ENCODE results near the gene ITSN1. TPM values are rescaled to one million over a fixed set of nuclear protein-coding genes. Genes with fewer than 3 reads are reported as not detected.

The ITSN1 gene
- total and polyA plus RNA-seq, 2 donors = 7.2 to 7.4 TPM

GRCh38 chr21:33937146-33937545 is 294.8 kb downstream of the ITSN1 start:
- Histone ChIP-seq H3K4me1 (ENCODE audit: control insufficient read depth in 2 of 2, insufficient read depth in 2 of 2, low read length in 2 of 2) (peaks cover 42 to 53% of the 10 kb centered on the region in 2 donors), H3K4me3 (ENCODE audit: low read length in 2 of 2) (no peak overlapping the region), H3K27ac (ENCODE audit: low read depth in 1 of 2, low read length in 1 of 2) (peak overlapping the region; percentile 89 to 92), H3K27me3 (ENCODE audit: control insufficient read depth in 2 of 2, insufficient read depth in 1 of 2, low read length in 1 of 2) (no peaks in the 10 kb centered on the region), H3K9me3 (ENCODE audit: control insufficient read depth in 2 of 2, insufficient read depth in 1 of 2, low read length in 1 of 2) (no peaks in the 10 kb centered on the region), H3K36me3 (ENCODE audit: control insufficient read depth in 2 of 2, insufficient read depth in 2 of 2, low read length in 1 of 2) (peaks cover 2 to 7% of the 10 kb centered on the region in 2 donors)
- 81% methylated on average over 4 of the region's 4 CpGs for WGBS
- DNase-seq (ENCODE audit: low read depth in 6 of 9, low spot score in 9 of 9) = peak in 1 of 9 donors; percentile 29

GRCh38 chr21:33937931-33938339 is 295.6 kb downstream of the ITSN1 start:
- Histone ChIP-seq H3K27me3 (ENCODE audit: control insufficient read depth in 2 of 2, insufficient read depth in 1 of 2, low read length in 1 of 2) (no peaks in the 10 kb centered on the region), H3K4me1 (ENCODE audit: control insufficient read depth in 2 of 2, insufficient read depth in 2 of 2, low read length in 2 of 2) (peaks cover 36 to 45% of the 10 kb centered on the region in 2 donors), H3K4me3 (ENCODE audit: low read length in 2 of 2) (no peak overlapping the region), H3K36me3 (ENCODE audit: control insufficient read depth in 2 of 2, insufficient read depth in 2 of 2, low read length in 1 of 2) (peaks cover 2 to 8% of the 10 kb centered on the region in 2 donors), H3K9me3 (ENCODE audit: control insufficient read depth in 2 of 2, insufficient read depth in 1 of 2, low read length in 1 of 2) (no peaks in the 10 kb centered on the region), H3K27ac (ENCODE audit: low read depth in 1 of 2, low read length in 1 of 2) (peak overlapping the region; percentile 46 to 89)
- DNase-seq (ENCODE audit: low read depth in 6 of 9, low spot score in 9 of 9) = peak in 1 of 9 donors; percentile 24
- 73% methylated on average over 14 of the region's 14 CpGs for WGBS

GRCh38 chr21:33938381-33938780 is 296.1 kb downstream of the ITSN1 start:
- Histone ChIP-seq H3K4me1 (ENCODE audit: control insufficient read depth in 2 of 2, insufficient read depth in 2 of 2, low read length in 2 of 2) (peaks cover 32 to 41% of the 10 kb centered on the region in 2 donors), H3K36me3 (ENCODE audit: control insufficient read depth in 2 of 2, insufficient read depth in 2 of 2, low read length in 1 of 2) (peaks cover 2 to 13% of the 10 kb centered on the region in 2 donors), H3K9me3 (ENCODE audit: control insufficient read depth in 2 of 2, insufficient read depth in 1 of 2, low read length in 1 of 2) (no peaks in the 10 kb centered on the region), H3K27ac (ENCODE audit: low read depth in 1 of 2, low read length in 1 of 2) (no peak overlapping the region), H3K4me3 (ENCODE audit: low read length in 2 of 2) (no peak overlapping the region), H3K27me3 (ENCODE audit: control insufficient read depth in 2 of 2, insufficient read depth in 1 of 2, low read length in 1 of 2) (no peaks in the 10 kb centered on the region)
- WGBS = 95% methylated on average over 3 of the region's 3 CpGs
- DNase-seq (ENCODE audit: low read depth in 6 of 9, low spot score in 9 of 9) = no peak

GRCh38 chr21:33939226-33939625 is 296.9 kb downstream of the ITSN1 start:
- no peak for DNase-seq (ENCODE audit: low read depth in 6 of 9, low spot score in 9 of 9)
- Histone ChIP-seq H3K4me1 (ENCODE audit: control insufficient read depth in 2 of 2, insufficient read depth in 2 of 2, low read length in 2 of 2) (peaks cover 27 to 36% of the 10 kb centered on the region in 2 donors), H3K4me3 (ENCODE audit: low read length in 2 of 2) (no peak overlapping the region), H3K27ac (ENCODE audit: low read depth in 1 of 2, low read length in 1 of 2) (no peak overlapping the region), H3K9me3 (ENCODE audit: control insufficient read depth in 2 of 2, insufficient read depth in 1 of 2, low read length in 1 of 2) (no peaks in the 10 kb centered on the region), H3K27me3 (ENCODE audit: control insufficient read depth in 2 of 2, insufficient read depth in 1 of 2, low read length in 1 of 2) (no peaks in the 10 kb centered on the region), H3K36me3 (ENCODE audit: control insufficient read depth in 2 of 2, insufficient read depth in 2 of 2, low read length in 1 of 2) (peaks cover 9 to 19% of the 10 kb centered on the region in 2 donors)
- 98% methylated on average over 3 of the region's 3 CpGs for WGBS

GRCh38 chr21:33940164-33940880 is 298.0 kb downstream of the ITSN1 start:
- no peak overlapping the region for H3K27ac ChIP-seq (ENCODE audit: low read depth in 1 of 2, low read length in 1 of 2)
- DNase-seq (ENCODE audit: low read depth in 6 of 9, low spot score in 9 of 9) = no peak

GRCh38 chr21:33940881-33941245 is 298.6 kb downstream of the ITSN1 start:
- Histone ChIP-seq H3K9me3 (ENCODE audit: control insufficient read depth in 2 of 2, insufficient read depth in 1 of 2, low read length in 1 of 2) (no peaks in the 10 kb centered on the region), H3K27ac (ENCODE audit: low read depth in 1 of 2, low read length in 1 of 2) (no peak overlapping the region), H3K36me3 (ENCODE audit: control insufficient read depth in 2 of 2, insufficient read depth in 2 of 2, low read length in 1 of 2) (peaks cover 9 to 23% of the 10 kb centered on the region in 2 donors), H3K4me3 (ENCODE audit: low read length in 2 of 2) (no peak overlapping the region), H3K4me1 (ENCODE audit: control insufficient read depth in 2 of 2, insufficient read depth in 2 of 2, low read length in 2 of 2) (peaks cover 17 to 24% of the 10 kb centered on the region in 2 donors), H3K27me3 (ENCODE audit: control insufficient read depth in 2 of 2, insufficient read depth in 1 of 2, low read length in 1 of 2) (no peaks in the 10 kb centered on the region)
- no peak for DNase-seq (ENCODE audit: low read depth in 6 of 9, low spot score in 9 of 9)
- 99% methylated on average over 5 of the region's 5 CpGs for WGBS

More at GRCh38 chr21:33940164-33940880, 298.0 kb downstream of the ITSN1 start:
- Histone ChIP-seq H3K9me3 (ENCODE audit: control insufficient read depth in 2 of 2, insufficient read depth in 1 of 2, low read length in 1 of 2) (no peaks in the 10 kb centered on the region), H3K4me3 (ENCODE audit: low read length in 2 of 2) (no peak overlapping the region), H3K36me3 (ENCODE audit: control insufficient read depth in 2 of 2, insufficient read depth in 2 of 2, low read length in 1 of 2) (peaks cover 9 to 23% of the 10 kb centered on the region in 2 donors), H3K27me3 (ENCODE audit: control insufficient read depth in 2 of 2, insufficient read depth in 1 of 2, low read length in 1 of 2) (no peaks in the 10 kb centered on the region), H3K4me1 (ENCODE audit: control insufficient read depth in 2 of 2, insufficient read depth in 2 of 2, low read length in 2 of 2) (peaks cover 22 to 29% of the 10 kb centered on the region in 2 donors)
- 82% methylated on average over 15 of the region's 15 CpGs for WGBS

- H3K36me3 ChIP-seq (ENCODE audit: control insufficient read depth in 2 of 2, insufficient read depth in 2 of 2, low read length in 1 of 2) = peaks cover 9 to 23% of the 10 kb centered on the region in 2 donors
- no peak for DNase-seq (ENCODE audit: low read depth in 6 of 9, low spot score in 9 of 9)
- peaks cover 13 to 17% of the 10 kb centered on the region in 2 donors for H3K4me1 ChIP-seq (ENCODE audit: control insufficient read depth in 2 of 2, insufficient read depth in 2 of 2, low read length in 2 of 2)
- H3K9me3 ChIP-seq (ENCODE audit: control insufficient read depth in 2 of 2, insufficient read depth in 1 of 2, low read length in 1 of 2) = no peaks in the 10 kb centered on the region
- no peak overlapping the region for H3K27ac ChIP-seq (ENCODE audit: low read depth in 1 of 2, low read length in 1 of 2)
- no peaks in the 10 kb centered on the region for H3K27me3 ChIP-seq (ENCODE audit: control insufficient read depth in 2 of 2, insufficient read depth in 1 of 2, low read length in 1 of 2)
- H3K4me3 ChIP-seq (ENCODE audit: low read length in 2 of 2) = no peak overlapping the region
These were observed 300.1 kb downstream of the ITSN1 start for GRCh38 chr21:33942426-33942825.

GRCh38 chr21:33943293-33943692 is 301.0 kb downstream of the ITSN1 start:
- Histone ChIP-seq H3K27ac (ENCODE audit: low read depth in 1 of 2, low read length in 1 of 2) (no peak overlapping the region), H3K36me3 (ENCODE audit: control insufficient read depth in 2 of 2, insufficient read depth in 2 of 2, low read length in 1 of 2) (peaks cover 9 to 23% of the 10 kb centered on the region in 2 donors), H3K27me3 (ENCODE audit: control insufficient read depth in 2 of 2, insufficient read depth in 1 of 2, low read length in 1 of 2) (no peaks in the 10 kb centered on the region), H3K9me3 (ENCODE audit: control insufficient read depth in 2 of 2, insufficient read depth in 1 of 2, low read length in 1 of 2) (no peaks in the 10 kb centered on the region), H3K4me3 (ENCODE audit: low read length in 2 of 2) (no peak overlapping the region), H3K4me1 (ENCODE audit: control insufficient read depth in 2 of 2, insufficient read depth in 2 of 2, low read length in 2 of 2) (peaks cover 16 to 18% of the 10 kb centered on the region in 2 donors)
- 97% methylated on average over 2 of the region's 2 CpGs for WGBS
- DNase-seq (ENCODE audit: low read depth in 6 of 9, low spot score in 9 of 9) = no peak

- H3K9me3 ChIP-seq (ENCODE audit: control insufficient read depth in 2 of 2, insufficient read depth in 1 of 2, low read length in 1 of 2) = no peaks in the 10 kb centered on the region
- H3K27ac ChIP-seq (ENCODE audit: low read depth in 1 of 2, low read length in 1 of 2) = no peak overlapping the region
- H3K4me1 ChIP-seq (ENCODE audit: control insufficient read depth in 2 of 2, insufficient read depth in 2 of 2, low read length in 2 of 2) = peaks cover 25 to 27% of the 10 kb centered on the region in 2 donors
- peaks cover 9 to 23% of the 10 kb centered on the region in 2 donors for H3K36me3 ChIP-seq (ENCODE audit: control insufficient read depth in 2 of 2, insufficient read depth in 2 of 2, low read length in 1 of 2)
- H3K4me3 ChIP-seq (ENCODE audit: low read length in 2 of 2) = no peak overlapping the region
- no peak for DNase-seq (ENCODE audit: low read depth in 6 of 9, low spot score in 9 of 9)
- WGBS = 97% methylated on average over 1 of the region's 1 CpG
- H3K27me3 ChIP-seq (ENCODE audit: control insufficient read depth in 2 of 2, insufficient read depth in 1 of 2, low read length in 1 of 2) = no peaks in the 10 kb centered on the region
These were observed 302.0 kb downstream of the ITSN1 start for GRCh38 chr21:33944185-33944763.
